ENCODE results near the gene CCDC88A.
"Not testable (repeated sequence)": the region's sequence is repeated elsewhere in the genome, so short reads cannot be mapped to it uniquely, and the experiment has no call there.

CCDC88A gene

DNA sequence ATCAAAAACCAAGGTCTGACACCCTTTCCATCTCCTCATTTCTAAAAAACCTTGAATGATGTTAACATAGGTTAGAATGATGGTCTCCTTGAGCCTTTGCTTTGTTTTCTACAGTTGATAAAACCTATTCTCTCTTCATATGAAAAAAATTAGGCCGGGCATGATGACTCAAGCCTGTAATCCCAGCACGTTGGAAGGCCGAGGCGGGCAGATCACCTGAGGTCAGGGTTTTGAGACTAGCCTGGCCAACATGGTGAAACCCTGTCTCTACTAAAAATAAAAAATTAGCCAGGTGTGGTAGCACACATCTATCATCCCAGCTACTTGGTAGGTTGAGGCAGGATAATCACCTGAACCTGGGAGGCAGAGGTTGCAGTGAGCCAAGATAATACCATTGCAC lies 49.4 kb downstream of the CCDC88A start:
- DNase-seq = no peak

DNA sequence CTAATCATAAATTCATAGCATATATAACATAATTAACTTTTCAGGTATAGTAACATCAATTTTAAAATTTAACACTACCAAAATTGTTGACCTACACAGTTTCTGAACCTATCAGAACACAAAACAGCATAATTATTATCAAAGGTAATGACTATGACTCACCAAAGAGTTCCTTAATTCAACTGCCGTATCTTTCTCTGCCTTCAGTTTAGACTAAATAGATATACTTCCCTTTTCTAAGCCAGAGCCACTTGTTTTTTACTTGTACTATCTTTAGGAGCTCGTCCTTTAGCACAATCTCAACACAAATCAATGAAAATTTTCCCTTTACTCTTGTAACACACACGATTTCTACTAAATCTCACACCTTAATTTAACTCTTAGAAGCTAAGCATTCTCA lies 54.4 kb downstream of the CCDC88A start:
- DNase-seq = no peak

DNA sequence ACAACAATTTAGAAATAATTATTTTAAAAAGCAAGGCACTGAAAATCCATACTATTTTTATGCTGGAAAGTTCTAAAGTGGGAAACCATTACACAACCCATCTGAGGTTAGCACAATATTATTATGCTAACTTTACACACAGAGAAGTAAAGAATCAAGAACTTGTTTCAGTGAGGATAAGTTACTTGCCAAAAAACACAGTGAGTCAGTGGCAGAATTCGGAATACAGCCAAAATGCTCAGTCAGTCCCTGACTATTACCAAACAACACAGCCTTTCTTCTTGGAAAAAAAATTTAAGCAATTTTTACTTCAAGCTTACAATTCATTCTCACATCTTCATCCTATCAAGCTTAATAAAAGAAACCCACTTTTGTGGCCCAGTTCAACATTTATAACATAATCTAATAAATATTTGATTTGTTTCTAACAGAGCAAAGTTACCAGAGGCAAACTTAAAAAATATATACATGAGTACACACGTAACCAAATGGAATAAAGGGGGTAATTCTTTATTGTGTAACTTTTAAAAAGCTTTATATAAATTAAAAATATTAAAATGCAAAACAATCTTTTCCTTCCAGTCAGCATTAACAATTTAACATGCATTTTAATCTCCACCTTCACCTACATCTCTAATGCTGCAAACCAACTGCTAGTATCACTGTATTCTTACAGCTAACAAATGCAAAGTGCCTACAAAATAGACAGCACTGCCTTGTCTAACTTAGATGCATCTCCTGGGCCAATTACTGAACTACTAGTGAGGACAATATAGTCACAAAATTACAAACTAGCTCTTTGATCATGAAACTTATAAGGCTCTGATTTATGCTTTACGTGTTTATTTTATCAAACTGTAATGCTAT lies 55.2 kb downstream of the CCDC88A start:
- no peak for DNase-seq

DNA sequence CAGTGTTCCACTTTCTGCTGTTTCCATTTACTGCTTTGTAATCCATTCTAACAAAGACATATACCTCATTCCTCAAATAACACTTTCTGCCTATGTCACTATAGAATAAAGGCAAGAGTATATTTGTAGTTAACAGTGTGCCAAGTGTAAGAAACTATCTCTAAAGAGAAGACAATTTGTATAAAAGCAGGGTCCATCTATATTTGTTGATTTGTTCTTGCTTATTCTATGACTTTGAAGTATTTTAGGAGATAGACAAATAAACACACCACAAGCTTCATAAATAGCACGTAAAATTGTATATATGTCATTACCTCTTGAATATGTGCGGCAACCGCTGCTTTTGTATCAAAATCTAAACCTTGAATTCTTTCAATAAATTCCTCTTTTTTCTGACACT lies 56.0 kb downstream of the CCDC88A start:
- DNase-seq = no peak

DNA sequence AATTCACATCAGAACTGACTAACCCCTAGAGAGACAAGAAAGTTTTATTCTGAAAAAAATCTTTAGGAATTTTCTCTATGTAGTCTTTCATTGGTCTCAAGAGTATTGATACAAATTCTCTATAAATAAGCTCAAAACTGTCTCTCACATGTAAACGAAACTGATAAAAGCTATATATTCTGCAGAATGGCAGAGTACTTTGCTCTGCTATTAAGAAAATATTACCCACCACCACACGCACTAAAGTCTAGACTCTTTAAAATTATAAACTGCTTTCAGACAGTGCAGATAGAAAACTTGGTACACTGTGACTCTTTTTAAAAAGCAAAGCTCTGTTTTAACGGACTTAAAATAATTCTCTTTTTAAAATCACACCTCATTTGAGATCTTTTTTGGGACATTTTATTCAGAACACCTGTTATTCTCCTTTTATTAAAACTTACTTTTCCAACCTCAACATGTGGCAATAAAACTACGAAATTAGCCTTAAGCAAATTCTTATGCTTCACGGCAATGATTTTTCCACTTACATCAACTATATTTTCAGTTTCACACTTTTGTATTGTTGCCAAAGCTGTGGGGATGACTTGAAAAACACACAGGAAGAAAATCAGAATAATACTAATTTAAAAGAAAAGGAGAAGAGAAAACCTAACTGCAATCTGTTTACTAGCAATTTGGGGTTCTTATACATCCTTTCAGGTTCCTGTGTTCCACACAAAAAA lies 58.0 kb downstream of the CCDC88A start:
- DNase-seq = no peak

DNA sequence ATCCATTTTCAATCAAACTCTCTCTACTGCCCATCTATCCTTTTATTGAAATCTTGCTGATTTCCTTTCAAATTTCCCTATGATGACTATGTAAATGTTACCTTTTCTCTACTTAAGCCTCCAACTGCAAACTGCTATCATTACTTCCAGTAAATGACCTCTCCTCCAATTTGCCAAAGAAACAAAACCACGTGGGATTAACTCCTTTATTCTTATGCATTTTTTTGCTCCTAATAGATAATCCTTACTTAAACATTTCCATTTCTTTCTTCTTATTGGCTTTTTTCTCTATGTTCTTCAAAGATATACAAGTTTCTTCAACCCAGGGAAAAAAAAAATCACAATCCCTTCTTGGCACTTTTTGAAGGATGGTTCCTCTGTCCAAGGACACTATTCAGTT lies 61.2 kb downstream of the CCDC88A start:
- no peak for DNase-seq

DNA sequence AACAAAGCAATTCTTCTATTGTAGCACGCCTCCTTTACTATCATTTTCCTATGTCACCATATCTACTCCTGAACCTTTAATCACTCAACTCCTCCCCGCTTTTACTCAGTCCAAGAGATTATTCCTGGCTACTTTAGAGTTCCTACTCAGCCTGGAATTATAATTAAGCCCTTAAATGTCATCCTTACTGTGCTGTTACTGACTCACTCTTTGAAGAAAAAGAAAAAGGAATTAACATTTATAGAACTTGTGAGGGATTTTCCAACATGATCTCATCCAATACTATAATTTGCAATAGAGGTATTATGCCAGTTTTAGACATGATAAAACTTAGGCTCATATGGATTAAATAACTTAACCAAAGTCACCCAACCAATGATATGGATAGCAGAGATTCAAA lies 61.7 kb downstream of the CCDC88A start:
- DNase-seq = no peak

DNA sequence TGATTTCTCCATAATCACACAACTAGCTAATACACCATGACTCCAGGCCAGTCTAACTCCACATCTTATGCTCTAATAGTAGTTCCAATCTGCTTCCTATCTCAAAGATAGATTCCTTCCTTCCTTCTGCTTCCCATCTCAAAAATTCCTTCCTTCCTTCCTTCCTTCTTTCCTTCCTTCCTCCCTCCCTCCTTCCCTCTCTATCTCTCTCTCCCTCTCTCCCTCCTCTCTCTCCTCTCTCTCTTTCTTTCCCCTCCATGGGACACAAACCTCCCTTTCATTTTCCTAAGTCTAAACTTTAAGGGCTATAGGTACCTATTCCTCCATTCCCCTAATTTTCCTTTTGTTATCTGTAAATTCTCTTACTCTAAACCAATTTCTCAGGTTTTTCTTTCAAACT lies 62.5 kb downstream of the CCDC88A start:
- DNase-seq = no peak

DNA sequence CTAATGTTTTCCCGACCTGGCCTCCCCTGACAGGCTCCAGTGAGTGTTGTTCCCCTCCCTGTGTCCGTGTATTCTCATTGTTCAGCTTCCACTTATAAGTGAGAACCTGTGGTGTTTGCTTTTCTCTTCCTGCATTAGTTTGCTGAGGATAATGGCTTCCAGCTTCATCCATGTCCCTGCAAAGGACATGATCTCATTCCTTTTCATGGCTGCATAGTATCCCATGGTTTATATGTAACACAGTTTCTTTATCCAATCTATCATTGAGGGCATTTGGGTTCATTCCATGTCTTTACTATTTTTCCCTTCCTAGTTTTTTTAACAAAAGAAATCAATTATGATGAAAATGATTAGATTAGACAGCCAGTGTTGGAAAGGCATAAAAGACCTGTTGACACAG lies 63.5 kb downstream of the CCDC88A start:
- not testable (repeated sequence) for DNase-seq

DNA sequence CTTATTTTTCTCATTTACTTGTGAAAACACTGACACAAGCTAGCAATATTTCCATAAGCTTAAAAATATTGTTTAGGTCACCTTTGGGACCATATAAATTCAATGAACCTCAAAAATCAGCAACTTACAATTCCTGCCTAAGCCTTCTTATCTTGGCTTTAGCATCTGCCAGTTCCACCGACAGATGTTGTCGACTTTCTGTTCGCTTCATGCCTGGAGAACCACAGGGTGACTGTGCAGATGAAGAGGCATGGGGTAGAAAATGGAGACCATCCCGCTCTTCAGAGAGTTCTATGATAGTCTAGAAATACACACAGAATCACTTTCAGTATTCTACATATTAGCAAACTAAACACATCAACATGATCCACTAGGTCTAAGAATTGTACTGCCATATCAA lies 64.2 kb downstream of the CCDC88A start:
- DNase-seq = no peak

DNA sequence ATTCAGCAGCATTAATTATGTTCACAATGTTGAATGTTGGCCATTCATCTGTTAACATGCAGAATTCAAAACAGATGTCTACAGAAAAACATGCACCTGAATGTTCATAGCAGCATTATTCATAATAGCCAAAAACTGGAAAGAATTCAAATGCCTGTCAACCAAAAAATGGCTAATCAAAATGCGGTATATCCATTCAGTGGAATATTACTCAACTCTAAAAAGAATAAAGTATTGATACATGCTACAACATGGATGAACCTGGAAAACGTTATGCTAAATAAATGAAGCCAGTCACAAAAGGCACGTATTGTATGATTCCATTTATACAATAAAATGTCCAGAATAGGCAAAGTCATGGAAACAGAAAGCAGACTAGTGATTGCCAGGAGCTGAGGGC lies 68.0 kb downstream of the CCDC88A start:
- DNase-seq = no peak

DNA sequence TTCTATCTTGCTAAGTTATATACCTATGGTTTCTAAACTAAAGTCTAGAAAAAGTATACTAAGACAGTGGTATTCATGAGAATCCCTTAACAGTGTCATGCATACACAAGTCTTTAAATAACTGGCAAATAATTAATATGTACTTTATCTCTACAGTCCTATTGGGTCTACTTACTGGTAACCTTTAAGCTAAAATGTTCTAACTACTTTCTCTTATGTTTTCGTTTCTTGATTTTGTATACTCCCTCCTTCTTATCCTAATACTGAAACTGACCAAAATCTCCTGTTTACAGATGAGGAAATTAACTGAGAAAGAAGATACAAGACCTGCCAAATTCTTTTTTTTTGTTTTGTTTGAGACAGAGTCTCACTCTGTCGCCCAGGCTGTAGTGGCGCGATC lies 74.6 kb downstream of the CCDC88A start:
- DNase-seq = no peak

DNA sequence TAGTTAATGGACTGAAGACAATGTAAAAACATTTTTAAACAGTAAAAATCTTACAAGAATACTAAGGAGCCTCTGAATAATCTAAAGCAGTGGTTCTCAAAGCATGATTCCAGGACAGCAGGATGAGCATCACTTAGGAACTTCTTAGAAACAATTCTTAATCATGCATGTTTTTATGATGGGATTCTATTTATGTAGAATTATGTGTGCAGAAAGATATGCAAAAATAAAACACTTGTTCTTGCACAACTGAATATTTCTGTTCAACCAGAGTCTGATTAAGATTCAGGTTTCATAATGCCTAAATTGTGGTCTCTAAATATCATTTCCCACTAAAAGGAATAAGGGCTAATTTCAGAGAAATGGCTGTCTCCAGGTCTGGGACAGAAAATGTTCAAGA lies 81.4 kb downstream of the CCDC88A start:
- no peak for DNase-seq

DNA sequence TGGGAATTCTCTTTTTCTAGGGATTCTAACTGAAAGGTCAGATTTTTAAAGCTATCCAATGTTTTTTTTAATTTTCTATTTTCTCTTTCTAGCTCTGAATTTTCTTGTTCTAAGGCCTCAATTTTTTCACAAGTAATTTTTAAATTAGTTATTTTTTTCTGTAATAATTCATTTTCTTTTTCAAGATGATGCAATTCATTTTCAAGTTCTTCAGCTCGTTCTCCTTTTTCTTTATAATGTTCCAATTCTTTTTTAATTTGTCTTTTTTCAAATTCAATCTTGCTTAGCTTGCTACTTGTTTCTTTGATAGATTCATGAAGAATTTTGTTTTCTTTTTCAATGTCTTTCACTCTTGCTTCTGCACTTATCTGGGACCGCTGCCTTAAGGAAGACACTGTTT lies 84.9 kb downstream of the CCDC88A start:
- no peak for DNase-seq

DNA sequence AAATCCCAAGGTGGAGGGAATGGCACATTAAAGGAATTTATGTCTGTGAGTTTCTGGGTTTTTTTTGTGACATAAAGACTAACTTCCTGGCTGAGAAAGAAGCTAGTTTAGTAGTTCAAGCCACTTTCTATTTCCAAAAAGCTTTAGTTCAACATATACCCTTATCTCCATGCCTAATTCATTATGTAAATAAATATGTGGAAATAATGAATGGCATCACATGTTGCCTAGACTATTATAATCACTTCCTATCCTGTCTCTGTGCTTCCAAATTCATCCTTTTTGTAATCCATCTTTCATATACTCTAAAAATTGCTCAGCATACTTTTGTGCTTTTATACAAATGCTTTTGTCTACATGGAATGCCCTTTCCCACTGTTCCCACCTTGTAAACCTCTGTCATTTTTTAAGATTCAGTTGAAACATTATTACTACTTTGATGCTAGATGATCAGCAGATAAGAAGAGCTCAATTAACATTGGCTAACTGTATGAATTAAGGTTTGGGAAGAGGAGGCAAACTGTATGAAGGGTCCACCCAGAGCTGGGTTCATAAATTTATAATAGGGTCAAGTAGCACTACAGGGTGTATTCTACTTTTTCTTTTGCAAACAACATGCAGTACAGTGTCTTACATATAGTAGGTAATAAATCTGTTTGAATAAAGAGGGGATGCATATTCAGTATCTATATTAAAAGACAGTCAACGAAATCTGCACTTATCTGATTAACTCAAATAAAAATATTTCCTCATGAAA lies 88.9 kb downstream of the CCDC88A start:
- no peak for DNase-seq

DNA sequence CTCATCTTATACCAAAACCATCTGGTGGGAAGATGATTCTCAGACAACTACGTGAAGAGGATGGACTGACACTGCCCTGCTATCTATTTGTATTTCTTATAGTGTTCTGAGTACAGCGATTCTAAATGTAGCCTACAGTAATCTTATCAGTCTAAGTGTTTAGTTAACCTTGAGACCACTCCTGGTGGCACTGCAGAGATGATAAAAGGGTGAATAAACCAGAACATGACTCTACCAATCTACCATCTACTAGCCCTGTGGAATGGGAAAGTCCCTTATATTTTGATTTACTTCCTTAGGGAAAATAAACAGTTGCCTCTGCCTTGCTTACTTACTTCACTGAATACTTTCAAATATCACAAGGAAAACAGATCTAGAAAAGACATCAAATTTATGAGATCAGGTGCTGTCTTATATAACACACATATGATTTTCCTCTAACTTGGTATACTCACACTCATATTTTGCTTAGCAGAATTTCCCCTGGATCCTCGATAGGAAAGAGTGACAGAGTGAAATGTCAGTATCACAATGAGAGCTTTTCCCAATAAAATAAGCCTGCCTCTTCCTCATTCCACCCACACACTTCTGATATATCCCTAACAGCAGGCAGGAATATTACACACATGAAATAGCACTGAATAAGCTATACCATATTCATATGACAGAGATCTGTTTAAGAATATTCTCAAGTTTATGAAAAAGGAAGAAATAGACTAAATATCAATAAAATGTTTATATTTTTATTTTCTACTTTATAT lies 92.0 kb downstream of the CCDC88A start:
- no peak for DNase-seq

DNA sequence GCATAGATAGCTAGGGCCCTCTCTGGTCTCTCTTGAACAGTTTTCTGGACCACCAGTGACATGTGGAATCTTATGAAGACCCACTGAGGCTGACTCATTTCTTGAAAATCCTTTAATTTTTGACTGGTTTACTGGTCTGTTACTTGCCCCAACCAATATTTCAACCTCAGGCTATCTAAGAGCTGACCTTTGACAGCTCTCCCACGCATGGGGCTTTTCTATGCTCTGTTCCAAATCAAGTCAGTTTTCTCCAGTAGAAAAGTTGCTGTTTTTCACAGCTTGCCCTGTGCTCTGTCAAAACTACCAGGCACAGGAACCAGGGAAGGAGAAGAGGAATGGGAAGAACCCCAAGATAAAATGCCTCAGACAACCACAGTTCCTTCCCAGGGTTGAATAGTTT lies 104.7 kb downstream of the CCDC88A start:
- no peak for DNase-seq

DNA sequence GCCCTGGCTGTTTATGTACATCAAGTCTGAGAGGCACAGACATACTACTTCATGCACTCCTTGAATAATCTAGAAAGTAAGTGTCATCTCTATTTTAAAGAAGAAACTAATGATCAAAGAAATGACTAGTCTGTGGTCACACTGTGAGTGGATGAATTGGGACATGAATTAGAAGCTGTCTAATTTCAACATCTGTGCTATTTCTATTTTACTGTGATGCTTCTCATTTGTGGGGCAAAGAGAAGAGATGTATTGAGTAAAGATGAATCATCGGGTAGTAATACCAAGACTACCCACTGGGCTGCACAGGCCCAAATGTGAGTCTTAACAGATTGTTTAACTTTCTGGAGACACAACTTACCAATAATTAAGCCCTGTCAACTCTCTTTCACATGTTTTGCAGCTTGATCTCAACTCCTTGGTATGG lies 108.2 kb downstream of the CCDC88A start:
- no peak for DNase-seq

DNA sequence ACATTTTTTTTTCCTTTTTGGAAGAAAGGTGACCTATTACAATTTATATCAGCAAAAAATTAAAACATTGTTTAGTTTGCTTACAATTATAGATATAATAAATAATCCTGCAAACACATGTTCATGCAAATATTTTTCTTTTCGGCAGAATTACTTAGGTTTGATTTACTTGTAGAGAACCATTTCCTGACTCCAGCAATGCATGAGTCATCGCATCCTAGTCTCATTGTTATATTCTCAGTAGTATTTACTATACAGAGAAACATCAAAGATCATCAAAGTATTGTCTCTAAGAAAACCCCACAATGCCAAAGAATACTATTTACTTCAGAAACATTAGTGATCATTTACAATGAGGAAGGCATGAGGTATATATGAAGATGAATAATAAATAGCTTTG lies 110.2 kb downstream of the CCDC88A start:
- no peak for DNase-seq

DNA sequence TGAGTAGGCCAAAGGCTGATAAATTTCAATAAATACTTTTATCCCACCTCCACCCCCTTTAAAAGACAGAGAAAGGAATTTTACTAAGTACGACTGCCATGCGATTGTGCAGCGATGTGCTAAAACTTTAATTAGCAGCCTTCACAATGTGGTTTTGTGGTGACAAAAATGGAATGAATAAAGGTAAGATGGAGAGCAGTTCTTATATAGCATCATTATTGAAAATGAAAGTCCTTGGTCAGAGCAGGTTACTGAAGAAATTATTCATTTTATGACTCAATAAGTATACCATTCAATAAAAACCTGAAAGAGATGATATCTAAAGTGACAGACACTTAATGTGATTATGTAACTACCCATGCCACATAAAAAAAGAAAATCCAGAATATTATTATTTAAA lies 117.4 kb downstream of the CCDC88A start:
- no peak for DNase-seq

DNA sequence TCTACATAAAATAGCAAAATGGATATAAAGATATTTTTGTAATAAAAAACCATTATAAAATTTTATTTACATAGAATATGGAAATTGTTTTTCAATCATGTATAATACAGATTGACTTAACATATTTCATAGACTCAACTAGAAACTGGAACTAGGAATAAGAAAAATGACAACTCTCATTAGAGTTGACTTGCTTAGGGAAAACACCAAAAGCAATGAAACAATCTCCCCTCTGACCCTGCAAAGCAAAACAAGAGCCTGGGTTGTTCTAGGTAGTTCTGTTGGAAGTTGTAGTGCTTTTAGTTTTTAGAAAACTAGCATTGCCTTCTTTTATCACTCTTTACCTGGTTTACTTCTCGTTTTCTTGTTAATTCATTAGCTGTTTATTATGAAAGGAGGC lies 118.4 kb downstream of the CCDC88A start:
- DNase-seq = no peak

DNA sequence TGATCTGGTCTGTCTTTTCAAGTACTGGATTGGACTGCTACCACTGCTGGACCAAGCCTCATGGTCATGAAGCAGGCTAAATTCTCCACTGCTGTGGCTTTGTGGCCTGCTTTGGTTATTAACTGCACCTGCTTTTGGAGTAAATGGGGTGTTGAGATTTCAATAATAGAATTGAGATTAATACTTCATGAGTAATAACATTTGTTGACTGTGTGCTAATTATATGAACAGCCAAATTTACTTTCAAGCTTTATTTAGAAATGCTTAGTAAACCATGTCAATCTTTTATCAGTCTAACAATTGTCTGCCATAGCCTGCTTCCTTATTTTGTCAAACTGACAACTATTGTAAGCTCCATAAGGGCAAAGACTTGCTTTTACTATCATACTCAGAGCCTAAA lies 123.3 kb downstream of the CCDC88A start:
- no peak for DNase-seq

DNA sequence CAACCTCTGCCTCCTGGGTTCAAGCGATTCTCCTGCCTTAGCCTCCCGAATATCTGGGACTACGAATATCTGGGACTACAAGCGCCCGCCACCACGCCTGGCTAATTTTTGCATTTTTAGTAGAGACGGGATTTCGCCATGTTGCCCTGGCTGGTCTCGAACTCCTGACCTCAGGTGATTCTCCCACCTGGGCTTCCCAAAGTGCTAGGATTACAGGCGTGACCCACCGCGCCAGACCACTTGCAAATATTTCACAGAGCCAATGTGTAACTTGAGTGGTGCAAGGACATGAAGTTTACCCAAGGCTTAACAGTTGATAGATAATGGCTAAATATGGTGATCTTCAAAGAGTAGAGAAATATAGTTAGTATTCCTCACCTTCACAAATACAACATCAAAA lies 136.6 kb downstream of the CCDC88A start:
- no peak for DNase-seq

Measured in activated effector memory CD4-positive, alpha-beta T cell treated with anti-CD3 and anti-CD28 coated beads, Interleukin-2, amount 50 U/mL, for 16 hours (primary cell).